ENCODE results near the gene IL36B. TPM values are rescaled to one million over a fixed set of nuclear protein-coding genes. Genes with fewer than 3 reads are reported as not detected.

The IL36B gene
- total RNA-seq, 1 donor from 2014 or later = not detected

- H3K4me3 ChIP-seq (ENCODE audit: insufficient read depth, low read depth, low read length) = no peak overlapping the region
- H2AFZ ChIP-seq (ENCODE audit: low read depth, low read length) = no peak overlapping the region
- H3K4me1 ChIP-seq (ENCODE audit: insufficient read depth, low read length) = no peaks in the 10 kb centered on the region
- no peak overlapping the region for H3K4me3 Mint-ChIP-seq (ENCODE audit: unreplicated experiment)
- DNase-seq (ENCODE audit: low read depth) = no peak
- H3K36me3 Mint-ChIP-seq (ENCODE audit: low read depth, unreplicated experiment) = no peaks in the 10 kb centered on the region
- peak; percentile 49 for FAIRE-seq
- no peaks in the 10 kb centered on the region for H3K79me2 ChIP-seq (ENCODE audit: insufficient read depth, low read length)
- no peak overlapping the region for H3K9ac ChIP-seq (ENCODE audit: low read length)
- H3K9me3 ChIP-seq (ENCODE audit: insufficient read depth, low read depth, low read length) = peaks cover 6% of the 10 kb centered on the region
- no peaks in the 10 kb centered on the region for H3K36me3 ChIP-seq (ENCODE audit: insufficient read depth, low read length)
- H3K27ac Mint-ChIP-seq (ENCODE audit: unreplicated experiment) = no peak overlapping the region
- TF ChIP-seq CTCF (IDR thresholded peaks at IDR 0.05; ENCODE audit: insufficient read depth, low read depth, low read length) (no peak), EZH2 (IDR thresholded peaks at IDR 0.05; ENCODE audit: insufficient read depth, low read length) (no peak)
- no peak overlapping the region for H3K4me2 ChIP-seq (ENCODE audit: low read length)
- peaks cover 36% of the 10 kb centered on the region for H3K27me3 Mint-ChIP-seq (ENCODE audit: low read depth, unreplicated experiment)
- peaks cover 9% of the 10 kb centered on the region for H3K9me3 Mint-ChIP-seq (ENCODE audit: unreplicated experiment)
- H4K20me1 ChIP-seq (ENCODE audit: insufficient read depth, low read length) = no peaks in the 10 kb centered on the region
- H3K4me1 Mint-ChIP-seq (ENCODE audit: low read depth, unreplicated experiment) = peaks cover 17% of the 10 kb centered on the region
- no peak overlapping the region for H3K27ac ChIP-seq (ENCODE audit: low read depth, low read length)
- peaks cover 7% of the 10 kb centered on the region for H3K27me3 ChIP-seq (ENCODE audit: insufficient read depth, low read length)
These were observed 16.2 kb upstream of the IL36B start for GRCh38 chr2:113068706-113069485.

DNA sequence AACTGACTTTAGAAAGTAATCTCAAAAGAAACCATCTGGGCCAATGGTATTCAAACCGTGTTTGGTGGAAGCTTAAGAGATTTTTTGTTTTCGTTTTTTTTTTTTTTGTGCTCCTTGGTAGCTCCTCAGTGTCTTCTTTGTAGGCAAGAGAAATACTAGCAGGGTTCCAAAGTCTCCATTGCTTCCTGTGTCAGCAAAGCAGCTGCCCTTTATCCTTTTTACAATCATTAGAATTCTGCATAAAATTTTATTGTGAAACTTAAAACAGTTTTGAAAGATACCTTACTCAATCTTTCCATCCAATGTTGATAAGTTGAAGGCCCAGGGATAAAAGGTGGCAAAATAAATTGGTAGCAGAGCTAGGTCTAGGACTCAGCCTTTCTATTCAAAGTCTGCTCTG is 15.6 kb upstream of the IL36B start:
- FAIRE-seq (no peak), DNase-seq (ENCODE audit: low read depth) (no peak)
- Mint-ChIP-seq H3K36me3 (ENCODE audit: low read depth, unreplicated experiment) (no peaks in the 10 kb centered on the region), H3K4me3 (ENCODE audit: unreplicated experiment) (no peak overlapping the region), H3K27me3 (ENCODE audit: low read depth, unreplicated experiment) (peaks cover 38% of the 10 kb centered on the region), H3K9me3 (ENCODE audit: unreplicated experiment) (peaks cover 9% of the 10 kb centered on the region), H3K4me1 (ENCODE audit: low read depth, unreplicated experiment) (peaks cover 17% of the 10 kb centered on the region), H3K27ac (ENCODE audit: unreplicated experiment) (no peak overlapping the region)
- Histone ChIP-seq H4K20me1 (ENCODE audit: insufficient read depth, low read length) (no peaks in the 10 kb centered on the region), H3K79me2 (ENCODE audit: insufficient read depth, low read length) (no peaks in the 10 kb centered on the region), H3K27ac (ENCODE audit: low read depth, low read length) (no peak overlapping the region), H3K36me3 (ENCODE audit: insufficient read depth, low read length) (no peaks in the 10 kb centered on the region), H3K4me2 (ENCODE audit: low read length) (no peak overlapping the region), H3K9ac (ENCODE audit: low read length) (no peak overlapping the region), H3K9me3 (ENCODE audit: insufficient read depth, low read depth, low read length) (peaks cover 6% of the 10 kb centered on the region), H3K4me3 (ENCODE audit: insufficient read depth, low read depth, low read length) (no peak overlapping the region), H2AFZ (ENCODE audit: low read depth, low read length) (no peak overlapping the region), H3K27me3 (ENCODE audit: insufficient read depth, low read length) (peaks cover 8% of the 10 kb centered on the region), H3K4me1 (ENCODE audit: insufficient read depth, low read length) (no peaks in the 10 kb centered on the region)
- TF ChIP-seq EZH2 (IDR thresholded peaks at IDR 0.05; ENCODE audit: insufficient read depth, low read length) (no peak), CTCF (IDR thresholded peaks at IDR 0.05; ENCODE audit: insufficient read depth, low read depth, low read length) (no peak)

DNA sequence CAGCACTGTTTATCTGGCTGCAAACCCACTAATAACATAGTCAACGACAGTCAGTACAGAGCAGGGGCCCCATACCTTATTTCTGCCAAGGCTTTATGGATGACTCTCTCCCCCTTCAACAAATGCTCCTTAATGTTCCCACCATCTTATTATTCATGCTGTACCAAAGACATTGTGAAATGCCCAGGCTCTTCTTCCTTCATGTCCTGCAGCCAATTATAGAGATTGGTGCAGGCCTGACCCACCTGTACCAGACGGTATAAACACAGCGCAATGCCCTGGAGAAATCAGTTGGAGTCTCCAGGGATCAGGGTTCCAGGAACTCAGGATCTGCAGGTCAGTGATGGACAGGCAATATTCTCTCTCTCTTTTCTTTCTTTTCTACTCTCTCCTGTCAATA is 15.0 kb upstream of the IL36B start, which contains the start of gene IL1F10:
TSS of gene IL1F10 (plus strand) at position 290 of the 400 bp plus-strand sequence. CDS start 4,769 bp downstream, outside the sequence.
- Histone ChIP-seq H3K4me1 (ENCODE audit: insufficient read depth, low read length) (no peaks in the 10 kb centered on the region), H3K79me2 (ENCODE audit: insufficient read depth, low read length) (no peaks in the 10 kb centered on the region), H3K27ac (ENCODE audit: low read depth, low read length) (no peak within 1 kb of the TSS), H2AFZ (ENCODE audit: low read depth, low read length) (no peak within 1 kb of the TSS), H3K9ac (ENCODE audit: low read length) (no peak within 1 kb of the TSS), H3K27me3 (ENCODE audit: insufficient read depth, low read length) (peaks cover 8% of the 10 kb centered on the region), H3K36me3 (ENCODE audit: insufficient read depth, low read length) (no peaks in the 10 kb centered on the region), H3K4me2 (ENCODE audit: low read length) (no peak within 1 kb of the TSS), H3K4me3 (ENCODE audit: insufficient read depth, low read depth, low read length) (no peak within 1 kb of the TSS), H4K20me1 (ENCODE audit: insufficient read depth, low read length) (no peaks in the 10 kb centered on the region), H3K9me3 (ENCODE audit: insufficient read depth, low read depth, low read length) (peaks cover 6% of the 10 kb centered on the region)
- DNase-seq (ENCODE audit: low read depth) (no peak), FAIRE-seq (no peak)
- H3K27me3 Mint-ChIP-seq (ENCODE audit: low read depth, unreplicated experiment) = peaks cover 39% of the 10 kb centered on the region
- H3K4me3 Mint-ChIP-seq (ENCODE audit: unreplicated experiment) = no peak within 1 kb of the TSS
- H3K36me3 Mint-ChIP-seq (ENCODE audit: low read depth, unreplicated experiment) = no peaks in the 10 kb centered on the region
- TF ChIP-seq CTCF (IDR thresholded peaks at IDR 0.05; ENCODE audit: insufficient read depth, low read depth, low read length) (no peak), EZH2 (IDR thresholded peaks at IDR 0.05; ENCODE audit: insufficient read depth, low read length) (no peak)
- H3K9me3 Mint-ChIP-seq (ENCODE audit: unreplicated experiment) = peaks cover 9% of the 10 kb centered on the region
- H3K27ac Mint-ChIP-seq (ENCODE audit: unreplicated experiment) = no peak within 1 kb of the TSS
- peaks cover 15% of the 10 kb centered on the region for H3K4me1 Mint-ChIP-seq (ENCODE audit: low read depth, unreplicated experiment)

Measured in astrocyte (in vitro differentiated cells and primary cell).